ENCODE data around the gene SRGAP1. TPM values are rescaled to one million over a fixed set of nuclear protein-coding genes. Genes with fewer than 3 reads are reported as not detected.

The SRGAP1 gene
- total and polyA plus RNA-seq, 2 of the 13 experiments (the other 11 are each of a cell fraction or from before 2014, with no cell fraction given): 1.6 to 3.4 TPM

- no peak overlapping the region for H3K4me3 ChIP-seq (replicated peaks in 1 of 3; ENCODE audit: insufficient read depth in 1 of 3, low read depth in 2 of 3, low read length in 3 of 3)
- 81% methylated on average over 2 of the region's 2 CpGs for WGBS (ENCODE audit: low lambda C conversion rate)
- TF ChIP-seq PRPF4 (IDR thresholded peaks at IDR 0.05; ENCODE audit: low read depth, low read length, poor library complexity, severe bottlenecking) (no peak), KMT2B (CRISPR knock-in tag; IDR thresholded peaks at IDR 0.05) (no peak), POGK (CRISPR knock-in tag; conservative IDR thresholded peaks at IDR 0.05) (no peak), ARID4A (CRISPR knock-in tag; IDR thresholded peaks at IDR 0.05; ENCODE audit: borderline replicate concordance) (no peak), SMC3 (IDR thresholded peaks at IDR 0.05; ENCODE audit: low read length) (no peak), ZBTB7A (CRISPR knock-in tag; IDR thresholded peaks at IDR 0.05) (no peak), GTF3A (CRISPR knock-in tag; conservative IDR thresholded peaks at IDR 0.05) (no peak), ZNF121 (CRISPR knock-in tag; IDR thresholded peaks at IDR 0.05) (no peak), THAP7 (CRISPR knock-in tag; IDR thresholded peaks at IDR 0.05) (no peak)
- TF ChIP-seq, protein P1, sequence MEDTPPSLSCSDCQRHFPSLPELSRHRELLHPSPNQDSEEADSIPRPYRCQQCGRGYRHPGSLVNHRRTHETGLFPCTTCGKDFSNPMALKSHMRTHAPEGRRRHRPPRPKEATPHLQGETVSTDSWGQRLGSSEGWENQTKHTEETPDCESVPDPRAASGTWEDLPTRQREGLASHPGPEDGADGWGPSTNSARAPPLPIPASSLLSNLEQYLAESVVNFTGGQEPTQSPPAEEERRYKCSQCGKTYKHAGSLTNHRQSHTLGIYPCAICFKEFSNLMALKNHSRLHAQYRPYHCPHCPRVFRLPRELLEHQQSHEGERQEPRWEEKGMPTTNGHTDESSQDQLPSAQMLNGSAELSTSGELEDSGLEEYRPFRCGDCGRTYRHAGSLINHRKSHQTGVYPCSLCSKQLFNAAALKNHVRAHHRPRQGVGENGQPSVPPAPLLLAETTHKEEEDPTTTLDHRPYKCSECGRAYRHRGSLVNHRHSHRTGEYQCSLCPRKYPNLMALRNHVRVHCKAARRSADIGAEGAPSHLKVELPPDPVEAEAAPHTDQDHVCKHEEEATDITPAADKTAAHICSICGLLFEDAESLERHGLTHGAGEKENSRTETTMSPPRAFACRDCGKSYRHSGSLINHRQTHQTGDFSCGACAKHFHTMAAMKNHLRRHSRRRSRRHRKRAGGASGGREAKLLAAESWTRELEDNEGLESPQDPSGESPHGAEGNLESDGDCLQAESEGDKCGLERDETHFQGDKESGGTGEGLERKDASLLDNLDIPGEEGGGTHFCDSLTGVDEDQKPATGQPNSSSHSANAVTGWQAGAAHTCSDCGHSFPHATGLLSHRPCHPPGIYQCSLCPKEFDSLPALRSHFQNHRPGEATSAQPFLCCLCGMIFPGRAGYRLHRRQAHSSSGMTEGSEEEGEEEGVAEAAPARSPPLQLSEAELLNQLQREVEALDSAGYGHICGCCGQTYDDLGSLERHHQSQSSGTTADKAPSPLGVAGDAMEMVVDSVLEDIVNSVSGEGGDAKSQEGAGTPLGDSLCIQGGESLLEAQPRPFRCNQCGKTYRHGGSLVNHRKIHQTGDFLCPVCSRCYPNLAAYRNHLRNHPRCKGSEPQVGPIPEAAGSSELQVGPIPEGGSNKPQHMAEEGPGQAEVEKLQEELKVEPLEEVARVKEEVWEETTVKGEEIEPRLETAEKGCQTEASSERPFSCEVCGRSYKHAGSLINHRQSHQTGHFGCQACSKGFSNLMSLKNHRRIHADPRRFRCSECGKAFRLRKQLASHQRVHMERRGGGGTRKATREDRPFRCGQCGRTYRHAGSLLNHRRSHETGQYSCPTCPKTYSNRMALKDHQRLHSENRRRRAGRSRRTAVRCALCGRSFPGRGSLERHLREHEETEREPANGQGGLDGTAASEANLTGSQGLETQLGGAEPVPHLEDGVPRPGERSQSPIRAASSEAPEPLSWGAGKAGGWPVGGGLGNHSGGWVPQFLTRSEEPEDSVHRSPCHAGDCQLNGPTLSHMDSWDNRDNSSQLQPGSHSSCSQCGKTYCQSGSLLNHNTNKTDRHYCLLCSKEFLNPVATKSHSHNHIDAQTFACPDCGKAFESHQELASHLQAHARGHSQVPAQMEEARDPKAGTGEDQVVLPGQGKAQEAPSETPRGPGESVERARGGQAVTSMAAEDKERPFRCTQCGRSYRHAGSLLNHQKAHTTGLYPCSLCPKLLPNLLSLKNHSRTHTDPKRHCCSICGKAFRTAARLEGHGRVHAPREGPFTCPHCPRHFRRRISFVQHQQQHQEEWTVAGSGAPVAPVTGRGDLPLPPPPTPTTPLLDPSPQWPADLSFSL (CRISPR knock-in tag; IDR thresholded peaks at IDR 0.05): no peak
Measured at GRCh38 chr12:63915105-63915800, 70.8 kb downstream of the SRGAP1 start.

More at GRCh38 chr12:63915105-63915800, 70.8 kb downstream of the SRGAP1 start:
- DNase-seq (ENCODE audit: low spot score) (no peak), FAIRE-seq (no peak), ATAC-seq (no peak)
- H3K4me2 ChIP-seq (ENCODE audit: low read depth, low read length): no peak overlapping the region
- peaks cover 59% of the 10 kb centered on the region for H3K4me1 ChIP-seq (ENCODE audit: insufficient read depth, low read length)
- in situ Hi-C loops (cut with HindIII; ENCODE audit: extremely low pct_ligation_motif_present, low pct_unique_long_range_greater_than_20kb) (no loop called here), intact Hi-C loops (cut with micrococcal nuclease; ENCODE audit: unreplicated experiment) (no loop called here)
- H3K36me3 ChIP-seq (replicated peaks in 1 of 2; ENCODE audit: control insufficient read depth in 1 of 2, insufficient read depth in 2 of 2, low read length in 2 of 2): no peaks in the 10 kb centered on the region
- H3K9ac ChIP-seq (ENCODE audit: insufficient read depth, low read depth, low read length): no peak overlapping the region
- no peaks in the 10 kb centered on the region for H4K20me1 ChIP-seq (ENCODE audit: insufficient read depth, low read length)
- BruUV-seq (replicated peaks): no TSS peak
- no peaks in the 10 kb centered on the region for H3K27me3 ChIP-seq (ENCODE audit: control insufficient read depth in 1 of 2, insufficient read depth in 2 of 2, low read length in 2 of 2)
- no peaks in the 10 kb centered on the region for H3K79me2 ChIP-seq (ENCODE audit: insufficient read depth, low read length)
- POLR2A ChIA-PET: interaction anchor here (1.2 to 1.4 kb wide), 2 partner anchors 26 to 29 kb away, joined by 3 read pairs; no protein-coding TSS in a partner anchor
- CTCF ChIA-PET (ENCODE audit: low intra/inter-chr PET ratio, low total read pairs): no interaction called here
- no peaks in the 10 kb centered on the region for H3K9me3 ChIP-seq (ENCODE audit: low read length)
- H3K27ac ChIP-seq (ENCODE audit: extremely low read length, insufficient read depth, low read length): no peak overlapping the region
- H2AFZ ChIP-seq (ENCODE audit: low read length): no peak overlapping the region
